ENCODE measurements around the gene TMEM101. TPM values are rescaled to one million over a fixed set of nuclear protein-coding genes. Genes with fewer than 3 reads are reported as not detected.

The TMEM101 gene
- total and polyA plus RNA-seq, 2 donors (not counting 3 experiments of a cell fraction or from before 2014, with no cell fraction given), result 30.4 to 60.2 TPM

DNA sequence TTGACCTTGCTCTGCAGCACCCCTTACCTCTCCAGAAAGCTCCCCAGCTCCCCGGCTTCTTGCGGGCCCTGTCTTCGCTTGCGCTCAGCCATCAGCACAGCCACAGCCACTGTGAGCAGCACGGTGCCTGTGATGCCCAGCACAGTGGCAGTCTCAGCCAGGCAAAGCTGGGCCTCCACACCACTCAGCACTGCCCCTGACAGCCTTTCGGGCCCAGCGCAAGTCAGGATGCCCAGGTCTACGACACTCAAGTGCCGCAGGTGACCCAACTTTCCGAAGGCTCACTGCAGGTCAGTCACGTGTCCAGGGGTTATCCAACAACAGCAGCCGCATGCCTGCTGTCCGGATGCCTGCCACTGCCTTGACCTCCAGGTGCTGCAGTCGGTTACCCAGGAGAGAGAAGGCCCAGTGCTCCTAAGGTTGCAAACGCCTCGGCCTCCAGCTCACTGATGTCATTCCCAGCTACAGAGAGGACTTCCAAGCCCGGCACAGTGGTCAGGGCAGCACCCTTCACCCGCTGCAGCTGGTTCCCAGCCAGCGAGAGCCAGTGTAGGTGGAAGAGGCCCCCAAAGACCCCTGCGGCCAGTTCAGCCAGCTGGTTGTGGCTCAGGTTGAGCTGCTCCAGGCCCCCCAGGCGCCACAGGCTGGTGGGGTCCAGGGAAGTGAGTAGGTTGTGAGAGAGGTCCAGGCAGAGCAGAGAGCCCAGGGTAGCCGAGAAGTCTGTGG lies 8.9 kb upstream of the TMEM101 start:
- Histone ChIP-seq H3K9me1 (replicated peaks; ENCODE audit: control insufficient read depth, extremely low read depth, insufficient read depth, low read length) (no peaks in the 10 kb centered on the region), H3K4me1 (ENCODE audit: control insufficient read depth, extremely low read depth, insufficient read depth, low read length) (no peaks in the 10 kb centered on the region), H3K4me3 (replicated peaks in 1 of 3; ENCODE audit: insufficient read depth in 1 of 3, low read depth in 1 of 3, low read length in 3 of 3) (no peak overlapping the region), H3K27ac (ENCODE audit: insufficient read depth, low read depth, low read length) (no peak overlapping the region), H3K4me2 (ENCODE audit: insufficient read depth, low read length) (no peak overlapping the region), H3K27me3 (ENCODE audit: control insufficient read depth in 2 of 2, insufficient read depth in 2 of 2, low read length in 2 of 2) (no peaks in the 10 kb centered on the region), H3K9ac (replicated peaks; ENCODE audit: extremely low read depth, insufficient read depth, low read length) (no peak overlapping the region), H2AFZ (ENCODE audit: low read depth, low read length) (no peak overlapping the region), H3K36me3 (ENCODE audit: control insufficient read depth in 2 of 2, extremely low read depth in 1 of 2, insufficient read depth in 2 of 2, low read length in 2 of 2) (peaks cover 0 to 7% of the 10 kb centered on the region in 2 experiments), H3K9me3 (replicated peaks; ENCODE audit: control insufficient read depth, insufficient read depth, low read length) (no peaks in the 10 kb centered on the region), H4K20me1 (replicated peaks; ENCODE audit: control insufficient read depth, extremely low read depth, insufficient read depth, low read length) (no peaks in the 10 kb centered on the region), H3K79me2 (ENCODE audit: control insufficient read depth, insufficient read depth, low read length) (no peaks in the 10 kb centered on the region)
- FAIRE-seq, result no peak
- ChIA-PET CTCF (interaction anchor here (1.1 to 7.6 kb wide), 4 partner anchors 10 to 80 kb away, joined by 3 to 38 read pairs (median 5); no protein-coding TSS in a partner anchor), POLR2A (no interaction called here)
- intact Hi-C loops (cut with micrococcal nuclease), result no loop called here
- no TSS peak for BruUV-seq (replicated peaks)
- no peak for DNase-seq (ENCODE audit: low read depth, low spot score)
- dilution Hi-C loops (cut with MboI; ENCODE audit: extremely low pct_ligation_motif_present, low sequenced_read_pairs), result no loop called here
- TF ChIP-seq GATA2 (IDR thresholded peaks at IDR 0.05; ENCODE audit: insufficient read depth, insufficient read length, low read depth, low read length) (no peak), JUN (IDR thresholded peaks at IDR 0.05; ENCODE audit: borderline replicate concordance, insufficient read depth, insufficient read length, low read depth) (no peak)
- TF ChIP-seq, protein P1, sequence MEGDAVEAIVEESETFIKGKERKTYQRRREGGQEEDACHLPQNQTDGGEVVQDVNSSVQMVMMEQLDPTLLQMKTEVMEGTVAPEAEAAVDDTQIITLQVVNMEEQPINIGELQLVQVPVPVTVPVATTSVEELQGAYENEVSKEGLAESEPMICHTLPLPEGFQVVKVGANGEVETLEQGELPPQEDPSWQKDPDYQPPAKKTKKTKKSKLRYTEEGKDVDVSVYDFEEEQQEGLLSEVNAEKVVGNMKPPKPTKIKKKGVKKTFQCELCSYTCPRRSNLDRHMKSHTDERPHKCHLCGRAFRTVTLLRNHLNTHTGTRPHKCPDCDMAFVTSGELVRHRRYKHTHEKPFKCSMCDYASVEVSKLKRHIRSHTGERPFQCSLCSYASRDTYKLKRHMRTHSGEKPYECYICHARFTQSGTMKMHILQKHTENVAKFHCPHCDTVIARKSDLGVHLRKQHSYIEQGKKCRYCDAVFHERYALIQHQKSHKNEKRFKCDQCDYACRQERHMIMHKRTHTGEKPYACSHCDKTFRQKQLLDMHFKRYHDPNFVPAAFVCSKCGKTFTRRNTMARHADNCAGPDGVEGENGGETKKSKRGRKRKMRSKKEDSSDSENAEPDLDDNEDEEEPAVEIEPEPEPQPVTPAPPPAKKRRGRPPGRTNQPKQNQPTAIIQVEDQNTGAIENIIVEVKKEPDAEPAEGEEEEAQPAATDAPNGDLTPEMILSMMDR (IDR thresholded peaks at IDR 0.05; ENCODE audit: extremely low read depth in 1 of 2, insufficient read depth in 1 of 2, low read depth in 1 of 2, low read length in 2 of 2), result no peak

DNA sequence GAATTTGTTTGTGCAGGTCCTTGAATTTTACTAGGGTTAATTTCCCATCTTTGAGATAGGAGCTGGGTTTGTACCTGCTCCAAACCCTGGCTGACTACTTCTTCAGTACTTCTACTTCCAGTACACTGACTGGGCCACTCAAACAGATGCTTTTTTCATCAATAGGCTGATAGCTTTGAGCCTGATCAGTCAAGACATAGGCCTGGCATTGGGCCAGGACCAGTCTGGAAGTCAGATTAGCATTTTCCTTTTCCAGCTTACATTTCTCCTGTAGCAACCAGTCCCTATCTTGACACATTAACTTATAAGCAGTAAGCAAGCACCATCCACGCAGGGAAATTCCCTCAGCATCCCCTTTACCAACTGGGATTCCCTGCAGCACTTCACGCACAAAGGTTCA lies 7.5 kb upstream of the TMEM101 start:
- no peak for FAIRE-seq
- Histone ChIP-seq H3K4me3 (replicated peaks in 1 of 3; ENCODE audit: insufficient read depth in 1 of 3, low read depth in 1 of 3, low read length in 3 of 3) (no peak overlapping the region), H3K9ac (replicated peaks; ENCODE audit: extremely low read depth, insufficient read depth, low read length) (no peak overlapping the region), H3K4me2 (ENCODE audit: insufficient read depth, low read length) (no peak overlapping the region), H3K27ac (ENCODE audit: insufficient read depth, low read depth, low read length) (no peak overlapping the region), H3K9me3 (replicated peaks; ENCODE audit: control insufficient read depth, insufficient read depth, low read length) (no peaks in the 10 kb centered on the region), H3K9me1 (replicated peaks; ENCODE audit: control insufficient read depth, extremely low read depth, insufficient read depth, low read length) (no peaks in the 10 kb centered on the region), H3K27me3 (ENCODE audit: control insufficient read depth in 2 of 2, insufficient read depth in 2 of 2, low read length in 2 of 2) (no peaks in the 10 kb centered on the region), H3K36me3 (ENCODE audit: control insufficient read depth in 2 of 2, extremely low read depth in 1 of 2, insufficient read depth in 2 of 2, low read length in 2 of 2) (peaks cover 0 to 7% of the 10 kb centered on the region in 2 experiments), H2AFZ (ENCODE audit: low read depth, low read length) (no peak overlapping the region), H4K20me1 (replicated peaks; ENCODE audit: control insufficient read depth, extremely low read depth, insufficient read depth, low read length) (no peaks in the 10 kb centered on the region), H3K79me2 (ENCODE audit: control insufficient read depth, insufficient read depth, low read length) (no peaks in the 10 kb centered on the region), H3K4me1 (ENCODE audit: control insufficient read depth, extremely low read depth, insufficient read depth, low read length) (no peaks in the 10 kb centered on the region)
- intact Hi-C loops (cut with micrococcal nuclease) (no loop called here), dilution Hi-C loops (cut with MboI; ENCODE audit: extremely low pct_ligation_motif_present, low sequenced_read_pairs) (no loop called here)
- ChIA-PET POLR2A (interaction anchor here (0.6 kb wide), 1 partner anchor 153 kb away, joined by 5 read pairs; no protein-coding TSS in a partner anchor), CTCF (interaction anchor here (1.2 to 1.6 kb wide), 2 partner anchors 16 to 78 kb away, joined by 3 to 7 read pairs; no protein-coding TSS in a partner anchor)
- no peak for DNase-seq (ENCODE audit: low read depth, low spot score)
- TF ChIP-seq, protein P1 (IDR thresholded peaks at IDR 0.05; ENCODE audit: extremely low read depth in 1 of 2, insufficient read depth in 1 of 2, low read depth in 1 of 2, low read length in 2 of 2), result no peak
- TF ChIP-seq MYC (IDR thresholded peaks at IDR 0.05; ENCODE audit: low read depth, low read length), result no peak
- TF ChIP-seq FOS (IDR thresholded peaks at IDR 0.05; ENCODE audit: borderline replicate concordance, insufficient read depth, low read length), result no peak
- no peak for TF ChIP-seq GATA2 (IDR thresholded peaks at IDR 0.05; ENCODE audit: insufficient read depth, insufficient read length, low read depth, low read length)
- no peak for TF ChIP-seq EZH2 (IDR thresholded peaks at IDR 0.05; ENCODE audit: borderline replicate concordance, low read depth, low read length, severe bottlenecking)
- TF ChIP-seq POLR2AphosphoS5 (IDR thresholded peaks at IDR 0.05; ENCODE audit: insufficient read depth, low read depth, low read length), result no peak
- no peak for TF ChIP-seq POLR2A (IDR thresholded peaks at IDR 0.05; ENCODE audit: low read depth, low read length)
- no peak for TF ChIP-seq JUN (IDR thresholded peaks at IDR 0.05; ENCODE audit: borderline replicate concordance, insufficient read depth, insufficient read length, low read depth)
- TF ChIP-seq, protein P2, sequence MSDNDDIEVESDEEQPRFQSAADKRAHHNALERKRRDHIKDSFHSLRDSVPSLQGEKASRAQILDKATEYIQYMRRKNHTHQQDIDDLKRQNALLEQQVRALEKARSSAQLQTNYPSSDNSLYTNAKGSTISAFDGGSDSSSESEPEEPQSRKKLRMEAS (IDR thresholded peaks at IDR 0.05; ENCODE audit: insufficient read depth, insufficient read length), result no peak
- BruUV-seq (replicated peaks), result no TSS peak

All from endothelial cell of umbilical vein (primary cell).